GM20000 (cell line): ENCODE measurements around the gene FOXP1.

Experiments used
- DNase-seq: peaks from one replicate; pipeline ENCODE4 v3.0.0; 2012; ENCODE audit warnings: low spot score
- CTCF ChIP-seq: IDR thresholded peaks from 2 replicates; pipeline ENCODE4 v1.5.1; 2012; ENCODE audit warnings: mild to moderate bottlenecking, control low read depth; ENCODE audit errors: extremely low read depth, missing control alignments

FOXP1 gene

GRCh38 chr3:71180524-71180923, 403.0 kb downstream of the FOXP1 start:
- no peak for DNase-seq
- TF ChIP-seq CTCF = no peak

GRCh38 chr3:71177375-71177774, 406.2 kb downstream of the FOXP1 start:
- TF ChIP-seq CTCF = no peak
- DNase-seq = no peak

GRCh38 chr3:71176366-71176765, 407.2 kb downstream of the FOXP1 start:
- DNase-seq = no peak
- TF ChIP-seq CTCF = no peak

- TF ChIP-seq CTCF = no peak
- no peak for DNase-seq
These were observed 407.7 kb downstream of the FOXP1 start for GRCh38 chr3:71175691-71176365.

GRCh38 chr3:71172951-71173350, 410.6 kb downstream of the FOXP1 start:
- DNase-seq = no peak
- TF ChIP-seq CTCF = no peak

GRCh38 chr3:71172189-71172588, 411.3 kb downstream of the FOXP1 start:
- no peak for TF ChIP-seq CTCF
- DNase-seq = no peak

GRCh38 chr3:71171247-71171646, 412.3 kb downstream of the FOXP1 start:
- no peak for TF ChIP-seq CTCF

More at GRCh38 chr3:71171247-71171646, 412.3 kb downstream of the FOXP1 start:
- DNase-seq = no peak
